ENCODE data around the gene P2RY2. TPM values are rescaled to one million over a fixed set of nuclear protein-coding genes. Genes with fewer than 3 reads are reported as not detected.

Gene P2RY2
- total RNA-seq, 1 experiment from 2014 or later: 1.0 TPM

- CTCF ChIA-PET: interaction anchor here (2.4 kb wide), 1 partner anchor 11 kb away, joined by 10 read pairs; no protein-coding TSS in a partner anchor
- intact Hi-C loops (cut with micrococcal nuclease): no loop called here
- no TSS peak for BruUV-seq (replicated peaks)
- DNase-seq (ENCODE audit: unreplicated experiment): no peak
- H3K4me3 Mint-ChIP-seq (ENCODE audit: unreplicated experiment): no peak overlapping the region
- no peak for TF ChIP-seq CTCF (IDR thresholded peaks at IDR 0.05; ENCODE audit: unreplicated experiment)
- H3K36me3 Mint-ChIP-seq (ENCODE audit: insufficient read depth, unreplicated experiment): no peaks in the 10 kb centered on the region
- H3K27ac Mint-ChIP-seq (ENCODE audit: low read depth, unreplicated experiment): no peak overlapping the region
- POLR2A ChIA-PET: no interaction called here
- no peaks in the 10 kb centered on the region for H3K9me3 Mint-ChIP-seq (ENCODE audit: unreplicated experiment)
- no peaks in the 10 kb centered on the region for H3K4me1 Mint-ChIP-seq (ENCODE audit: insufficient read depth, unreplicated experiment)
- no peaks in the 10 kb centered on the region for H3K27me3 Mint-ChIP-seq (ENCODE audit: insufficient read depth, unreplicated experiment)
These were observed 7.8 kb downstream of the P2RY2 start for GRCh38 chr11:73225851-73226250.

- H3K4me1 Mint-ChIP-seq (ENCODE audit: insufficient read depth, unreplicated experiment): no peaks in the 10 kb centered on the region
- ChIA-PET CTCF (interaction anchor here (0.6 kb wide), 2 partner anchors 39 to 81 kb away, joined by 3 to 5 read pairs; no protein-coding TSS in a partner anchor), POLR2A (no interaction called here)
- TF ChIP-seq CTCF (IDR thresholded peaks at IDR 0.05; ENCODE audit: unreplicated experiment): no peak
- H3K36me3 Mint-ChIP-seq (ENCODE audit: insufficient read depth, unreplicated experiment): no peaks in the 10 kb centered on the region
- BruUV-seq (replicated peaks): no TSS peak
- no peaks in the 10 kb centered on the region for H3K27me3 Mint-ChIP-seq (ENCODE audit: insufficient read depth, unreplicated experiment)
- no peak overlapping the region for H3K27ac Mint-ChIP-seq (ENCODE audit: low read depth, unreplicated experiment)
- intact Hi-C loops (cut with micrococcal nuclease): no loop called here
- no peak for DNase-seq (ENCODE audit: unreplicated experiment)
- no peaks in the 10 kb centered on the region for H3K9me3 Mint-ChIP-seq (ENCODE audit: unreplicated experiment)
- no peak overlapping the region for H3K4me3 Mint-ChIP-seq (ENCODE audit: unreplicated experiment)
These were observed 8.4 kb downstream of the P2RY2 start for GRCh38 chr11:73226297-73227006.

- Mint-ChIP-seq H3K4me1 (ENCODE audit: insufficient read depth, unreplicated experiment) (no peaks in the 10 kb centered on the region), H3K9me3 (ENCODE audit: unreplicated experiment) (no peaks in the 10 kb centered on the region), H3K27me3 (ENCODE audit: insufficient read depth, unreplicated experiment) (no peaks in the 10 kb centered on the region), H3K4me3 (ENCODE audit: unreplicated experiment) (no peak overlapping the region), H3K27ac (ENCODE audit: low read depth, unreplicated experiment) (no peak overlapping the region), H3K36me3 (ENCODE audit: insufficient read depth, unreplicated experiment) (no peaks in the 10 kb centered on the region)
- no TSS peak for BruUV-seq (replicated peaks)
- intact Hi-C loops (cut with micrococcal nuclease): no loop called here
- no peak for TF ChIP-seq CTCF (IDR thresholded peaks at IDR 0.05; ENCODE audit: unreplicated experiment)
- POLR2A ChIA-PET: no interaction called here
- DNase-seq (ENCODE audit: unreplicated experiment): no peak
- CTCF ChIA-PET: interaction anchor here (2.3 kb wide), 1 partner anchor 9 kb away, joined by 10 read pairs; no protein-coding TSS in a partner anchor
These were observed 9.6 kb downstream of the P2RY2 start for GRCh38 chr11:73227571-73228211.

- intact Hi-C loops (cut with micrococcal nuclease): no loop called here
- DNase-seq (ENCODE audit: unreplicated experiment): no peak
- TF ChIP-seq CTCF (IDR thresholded peaks at IDR 0.05; ENCODE audit: unreplicated experiment): no peak
- Mint-ChIP-seq H3K27me3 (ENCODE audit: insufficient read depth, unreplicated experiment) (no peaks in the 10 kb centered on the region), H3K4me1 (ENCODE audit: insufficient read depth, unreplicated experiment) (no peaks in the 10 kb centered on the region), H3K4me3 (ENCODE audit: unreplicated experiment) (no peak overlapping the region), H3K9me3 (ENCODE audit: unreplicated experiment) (no peaks in the 10 kb centered on the region), H3K27ac (ENCODE audit: low read depth, unreplicated experiment) (no peak overlapping the region), H3K36me3 (ENCODE audit: insufficient read depth, unreplicated experiment) (no peaks in the 10 kb centered on the region)
- no TSS peak for BruUV-seq (replicated peaks)
- CTCF ChIA-PET: interaction anchor here (1.0 to 2.3 kb wide), 2 partner anchors 8 to 44 kb away, joined by 3 to 10 read pairs; no protein-coding TSS in a partner anchor
- POLR2A ChIA-PET: no interaction called here
These were observed 10.4 kb downstream of the P2RY2 start for GRCh38 chr11:73228268-73229134.
